Transverse colon (tissue), 4 donors: ENCODE results near the gene AHI1.

Experiments
- POLR2A ChIP-seq: fragments of 450-650 bp; IDR thresholded peaks from one replicate; pipeline ENCODE4 v1.6.1; 2016; ENCODE audit warnings: antibody characterized with exemption, mild to moderate bottlenecking, moderate library complexity
- POLR2AphosphoS5 ChIP-seq, 3 donors: sonication (generic); formaldehyde crosslinking; IDR thresholded peaks; one replicate each; pipeline ENCODE4 v1.6.1; 2016; ENCODE audit warnings: antibody characterized with exemption in 3 of 3
- TF ChIP-seq, protein P1 (sequence below), 5 experiments: fragments of 200-600 bp in 3 of 5; fragments of 450-650 bp in 2 of 5; sonication (generic) in 3 of 5; IDR thresholded peaks; 1 replicate in 2 of 5; 2 replicates in 3 of 5; pipeline ENCODE4 v1.5.1; 2016 to 2017; ENCODE audit warnings: antibody characterized with exemption in 5 of 5, inconsistent platforms in 3 of 5, mild to moderate bottlenecking in 2 of 5, moderate library complexity in 1 of 5

- TF ChIP-seq POLR2AphosphoS5 (IDR thresholded peaks at IDR 0.05) (no peak), POLR2A (no peak)
- TF ChIP-seq, protein P1, sequence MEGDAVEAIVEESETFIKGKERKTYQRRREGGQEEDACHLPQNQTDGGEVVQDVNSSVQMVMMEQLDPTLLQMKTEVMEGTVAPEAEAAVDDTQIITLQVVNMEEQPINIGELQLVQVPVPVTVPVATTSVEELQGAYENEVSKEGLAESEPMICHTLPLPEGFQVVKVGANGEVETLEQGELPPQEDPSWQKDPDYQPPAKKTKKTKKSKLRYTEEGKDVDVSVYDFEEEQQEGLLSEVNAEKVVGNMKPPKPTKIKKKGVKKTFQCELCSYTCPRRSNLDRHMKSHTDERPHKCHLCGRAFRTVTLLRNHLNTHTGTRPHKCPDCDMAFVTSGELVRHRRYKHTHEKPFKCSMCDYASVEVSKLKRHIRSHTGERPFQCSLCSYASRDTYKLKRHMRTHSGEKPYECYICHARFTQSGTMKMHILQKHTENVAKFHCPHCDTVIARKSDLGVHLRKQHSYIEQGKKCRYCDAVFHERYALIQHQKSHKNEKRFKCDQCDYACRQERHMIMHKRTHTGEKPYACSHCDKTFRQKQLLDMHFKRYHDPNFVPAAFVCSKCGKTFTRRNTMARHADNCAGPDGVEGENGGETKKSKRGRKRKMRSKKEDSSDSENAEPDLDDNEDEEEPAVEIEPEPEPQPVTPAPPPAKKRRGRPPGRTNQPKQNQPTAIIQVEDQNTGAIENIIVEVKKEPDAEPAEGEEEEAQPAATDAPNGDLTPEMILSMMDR (IDR thresholded peaks at IDR 0.05): peak; percentile 48 to 63 (median 56)
Measured at GRCh38 chr6:135535989-135536414, 38.5 kb upstream of the AHI1 start.
